Neural progenitor cell (in vitro differentiated cells): ENCODE results near the gene NEMP1. TPM values are rescaled to one million over a fixed set of nuclear protein-coding genes. Genes with fewer than 3 reads are reported as not detected.
A peak's percentile ranks its signal among the peaks of the same experiment; 100 is the strongest.

Experiments
- DNase-seq: peaks from one replicate; pipeline ENCODE4 v3.0.0-alpha.2; 2016; ENCODE audit warnings: low spot score
- H2AFZ ChIP-seq: fragments of 200-600 bp; sonication (generic); replicated peaks from 2 replicates; pipeline ENCODE4 v1.6.1; 2016; ENCODE audit warnings: antibody characterized with exemption
- H3F3A ChIP-seq: fragments of 200-600 bp; sonication (generic); 2 replicates; pipeline ENCODE4 v1.6.1; 2016; ENCODE audit warnings: antibody characterized with exemption, low read depth
- H3K27ac ChIP-seq: fragments of 200-600 bp; sonication (generic); 2 replicates; pipeline ENCODE4 v1.5.1; 2016; ENCODE audit warnings: mild to moderate bottlenecking
- H3K27me3 ChIP-seq: fragments of 200-600 bp; sonication (generic); 2 replicates; pipeline ENCODE4 v1.6.1; 2016; ENCODE audit warnings: mild to moderate bottlenecking, moderate library complexity
- H3K36me3 ChIP-seq: fragments of 200-600 bp; sonication (generic); 2 replicates; pipeline ENCODE4 v1.5.1; 2016
- H3K4me1 ChIP-seq: fragments of 200-600 bp; sonication (generic); 2 replicates; pipeline ENCODE4 v1.6.1; 2016; ENCODE audit warnings: mixed run types
- H3K4me2 ChIP-seq: fragments of 200-600 bp; sonication (generic); 2 replicates; pipeline ENCODE4 v1.6.1; 2016
- H3K4me3 ChIP-seq: fragments of 200-600 bp; sonication (generic); 2 replicates; pipeline ENCODE4 v1.5.1; 2016
- H3K79me2 ChIP-seq: fragments of 200-600 bp; sonication (generic); 2 replicates; pipeline ENCODE4 v1.6.1; 2016; ENCODE audit warnings: low read depth
- H3K9ac ChIP-seq: fragments of 200-600 bp; sonication (generic); 2 replicates; pipeline ENCODE4 v1.6.1; 2016
- H3K9me3 ChIP-seq: fragments of 200-600 bp; sonication (generic); 2 replicates; pipeline ENCODE4 v1.5.1; 2016; ENCODE audit warnings: low read depth
- H4K20me1 ChIP-seq: fragments of 200-600 bp; sonication (generic); 2 replicates; pipeline ENCODE4 v1.6.1; 2016; ENCODE audit warnings: low read depth
- H3K27ac Mint-ChIP-seq: 3 replicates; pipeline ENCODE4 v1.8.0; 2021; ENCODE audit warnings: mixed read lengths
- H3K27me3 Mint-ChIP-seq: 2 replicates; pipeline ENCODE4 v1.8.0; 2022; ENCODE audit warnings: low read depth, mild to moderate bottlenecking, inconsistent platforms, moderate library complexity, mixed read lengths; ENCODE audit not compliant: insufficient read depth
- H3K36me3 Mint-ChIP-seq: 3 replicates; pipeline ENCODE4 v1.8.0; 2021; ENCODE audit warnings: mixed read lengths
- H3K4me1 Mint-ChIP-seq: 3 replicates; pipeline ENCODE4 v1.8.0; 2021; ENCODE audit warnings: mixed read lengths
- H3K4me3 Mint-ChIP-seq: 3 replicates; pipeline ENCODE4 v1.8.0; 2021; ENCODE audit warnings: mild to moderate bottlenecking, moderate library complexity, mixed read lengths
- H3K9me3 Mint-ChIP-seq: 3 replicates; pipeline ENCODE4 v1.8.0; 2020; ENCODE audit warnings: mixed read lengths
- CTCF ChIP-seq: fragments of 200-600 bp; sonication (generic); IDR thresholded peaks from 2 replicates; pipeline ENCODE4 v1.5.1; 2017; ENCODE audit warnings: antibody characterized with exemption, mild to moderate bottlenecking
- EZH2phosphoT487 ChIP-seq: fragments of 200-600 bp; sonication (generic); IDR thresholded peaks from 2 replicates; pipeline ENCODE4 v1.6.1; 2017; ENCODE audit warnings: antibody characterized with exemption
- total RNA-seq: library from RNA; depleted of rRNA; stranded (reverse); fragments of >200 nt; gene quantifications from 2 replicates; pipeline ENCODE4 v1.2.3, GENCODE V29; 2015; ENCODE audit warnings: low replicate concordance

Gene NEMP1
- total RNA-seq, 1 donor from 2014 or later = 72.0 TPM

- Histone ChIP-seq H3K27me3 (no peaks in the 10 kb centered on the region), H3K79me2 (peaks cover 49% of the 10 kb centered on the region), H3K4me3 (peak within 1 kb of the TSS; percentile 78), H3K9ac (peak within 1 kb of the TSS; percentile 96), H3K9me3 (no peaks in the 10 kb centered on the region), H3K4me1 (peaks cover 7% of the 10 kb centered on the region), H2AFZ (peak within 1 kb of the TSS; percentile 80), H3K27ac (peak within 1 kb of the TSS; percentile 22), H3K4me2 (peak within 1 kb of the TSS; percentile 85), H3F3A (peaks cover 8% of the 10 kb centered on the region), H3K36me3 (no peaks in the 10 kb centered on the region), H4K20me1 (peaks cover 43% of the 10 kb centered on the region)
- Mint-ChIP-seq H3K27ac (peak within 1 kb of the TSS; percentile 95), H3K4me3 (peak within 1 kb of the TSS; percentile 96), H3K4me1 (peaks cover 19% of the 10 kb centered on the region), H3K27me3 (peaks cover 2% of the 10 kb centered on the region), H3K9me3 (no peaks in the 10 kb centered on the region), H3K36me3 (peaks cover 28% of the 10 kb centered on the region)
- TF ChIP-seq CTCF (peak; percentile 58), EZH2phosphoT487 (no peak)
- DNase-seq = peak; percentile 90
These were observed 72.4 kb downstream of the NEMP1 start, which contains the start of gene ZBTB39 for GRCh38 chr12:57005980-57006808. ZBTB39 (minus strand) TSS chr12:57006546; CDS start chr12:57004917, 1,629 bp downstream.

Other genes starting within 250 kb of the NEMP1 start
- 0.28 and 0.32 TPM in 2 replicates for gene SDR9C7, start 144.4 kb downstream of the NEMP1 start, total RNA-seq
- gene RDH16, start 121.2 kb downstream of the NEMP1 start, total RNA-seq = 1.2 and 2.3 TPM in 2 replicates
- 21.1 and 29.7 TPM in 2 replicates for gene ZBTB39, start 72.2 kb downstream of the NEMP1 start, total RNA-seq
- 6.0 and 13.8 TPM in 2 replicates for gene TAC3, start 62.3 kb downstream of the NEMP1 start, total RNA-seq
- gene MYO1A, start 28.7 kb downstream of the NEMP1 start, total RNA-seq = 0.19 TPM in 1 of 2 replicates, not detected in the other
- gene NAB2, start 10.3 kb upstream of the NEMP1 start, total RNA-seq = 19.8 and 41.3 TPM in 2 replicates
- gene STAT6, start 32.6 kb upstream of the NEMP1 start, total RNA-seq = 12.9 and 21.6 TPM in 2 replicates
- gene LRP1, start 49.7 kb upstream of the NEMP1 start, total RNA-seq = 13.9 and 31.9 TPM in 2 replicates
- gene LRP1-AS, start 68.8 kb upstream of the NEMP1 start, total RNA-seq = not detected in 2 replicates
- 0.28 TPM in 1 of 2 replicates, not detected in the other for gene NXPH4, start 138.0 kb upstream of the NEMP1 start, total RNA-seq
- gene SHMT2, start 150.9 kb upstream of the NEMP1 start, total RNA-seq = 90.2 and 166 TPM in 2 replicates
- gene STAC3, start 172.4 kb upstream of the NEMP1 start, total RNA-seq = 1.1 and 5.1 TPM in 2 replicates